Activated naive CD4-positive, alpha-beta T cell treated with anti-CD3 and anti-CD28 coated beads, Interleukin-2, amount 10 ng/mL, durations not matched to agents 7 days and 5 days (primary cell): ENCODE measurements around the gene MS4A4A.
"Not testable (repeated sequence)": the region's sequence is repeated elsewhere in the genome, so short reads cannot be mapped to it uniquely, and the experiment has no call there.

ENCODE experiments used
- CTCF ChIA-PET: fragments of 350-600 bp; sonication (Branson Sonifier 250); formaldehyde crosslinking; loops from one replicate; lab custom pipeline; 2021; ENCODE audit warnings: antibody characterized with exemption; lab: Charles Lee
- DNase-seq: peaks from one replicate; pipeline ENCODE4 v3.0.0-alpha.2; 2020
- H3K27ac Mint-ChIP-seq: one replicate; pipeline ENCODE4 v1.8.0; 2021; ENCODE audit warnings: mild to moderate bottlenecking, moderate library complexity, mixed read lengths
- H3K27me3 Mint-ChIP-seq: one replicate; pipeline ENCODE4 v1.8.0; 2021; ENCODE audit warnings: mild to moderate bottlenecking, mixed read lengths
- H3K36me3 Mint-ChIP-seq: one replicate; pipeline ENCODE4 v1.8.0; 2021; ENCODE audit warnings: mixed read lengths
- H3K4me1 Mint-ChIP-seq: one replicate; pipeline ENCODE4 v1.8.0; 2021; ENCODE audit warnings: mixed read lengths
- H3K4me3 Mint-ChIP-seq: one replicate; pipeline ENCODE4 v1.8.0; 2021; ENCODE audit warnings: mild to moderate bottlenecking, moderate library complexity, mixed read lengths
- H3K9me3 Mint-ChIP-seq: one replicate; pipeline ENCODE4 v1.8.0; 2021; ENCODE audit warnings: mixed read lengths

MS4A4A gene

GRCh38 chr11:60274416-60274815 lies 6.0 kb upstream of the MS4A4A start:
- Mint-ChIP-seq H3K36me3 (no peaks in the 10 kb centered on the region), H3K4me3 (no peak overlapping the region), H3K4me1 (no peaks in the 10 kb centered on the region), H3K27me3 (no peaks in the 10 kb centered on the region), H3K27ac (no peak overlapping the region), H3K9me3 (no peaks in the 10 kb centered on the region)
- no peak for DNase-seq
- CTCF ChIA-PET: interaction anchor here (1.6 kb wide), 1 partner anchor 10 kb away, joined by 5 read pairs; no protein-coding TSS in a partner anchor

- no peaks in the 10 kb centered on the region for H3K4me1 Mint-ChIP-seq
- H3K4me3 Mint-ChIP-seq: no peak overlapping the region
- H3K36me3 Mint-ChIP-seq: no peaks in the 10 kb centered on the region
- CTCF ChIA-PET: no interaction called here
- H3K27ac Mint-ChIP-seq: no peak overlapping the region
- H3K27me3 Mint-ChIP-seq: no peaks in the 10 kb centered on the region
- no peak for DNase-seq
- H3K9me3 Mint-ChIP-seq: no peaks in the 10 kb centered on the region
These were observed 1.0 kb downstream of the MS4A4A start for GRCh38 chr11:60281485-60281884.

GRCh38 chr11:60282286-60282685 lies 1.8 kb downstream of the MS4A4A start:
- CTCF ChIA-PET: no interaction called here
- Mint-ChIP-seq H3K27ac (no peak overlapping the region), H3K9me3 (no peaks in the 10 kb centered on the region), H3K36me3 (no peaks in the 10 kb centered on the region), H3K27me3 (no peaks in the 10 kb centered on the region), H3K4me3 (no peak overlapping the region), H3K4me1 (no peaks in the 10 kb centered on the region)
- no peak for DNase-seq

GRCh38 chr11:60285411-60286126 lies 5.1 kb downstream of the MS4A4A start:
- H3K4me1 Mint-ChIP-seq, H3K4me3 Mint-ChIP-seq, H3K36me3 Mint-ChIP-seq, DNase-seq, H3K27ac Mint-ChIP-seq, H3K27me3 Mint-ChIP-seq, CTCF ChIA-PET, H3K9me3 Mint-ChIP-seq: not testable (repeated sequence)

- no peaks in the 10 kb centered on the region for H3K36me3 Mint-ChIP-seq
- no peaks in the 10 kb centered on the region for H3K9me3 Mint-ChIP-seq
- no peaks in the 10 kb centered on the region for H3K4me1 Mint-ChIP-seq
- H3K27ac Mint-ChIP-seq: no peak overlapping the region
- CTCF ChIA-PET: no interaction called here
- DNase-seq: no peak
- H3K27me3 Mint-ChIP-seq: no peaks in the 10 kb centered on the region
- no peak overlapping the region for H3K4me3 Mint-ChIP-seq
These were observed 8.1 kb downstream of the MS4A4A start for GRCh38 chr11:60288531-60288930.

- Mint-ChIP-seq H3K4me1 (no peaks in the 10 kb centered on the region), H3K36me3 (no peaks in the 10 kb centered on the region), H3K27me3 (no peaks in the 10 kb centered on the region), H3K9me3 (no peaks in the 10 kb centered on the region), H3K4me3 (no peak overlapping the region), H3K27ac (no peak overlapping the region)
- CTCF ChIA-PET: no interaction called here
- no peak for DNase-seq
These were observed 11.7 kb downstream of the MS4A4A start for GRCh38 chr11:60292145-60292544.

- H3K27ac Mint-ChIP-seq: no peak overlapping the region
- no peaks in the 10 kb centered on the region for H3K4me1 Mint-ChIP-seq
- no peak overlapping the region for H3K4me3 Mint-ChIP-seq
- H3K9me3 Mint-ChIP-seq: no peaks in the 10 kb centered on the region
- no peak for DNase-seq
- CTCF ChIA-PET: no interaction called here
- H3K27me3 Mint-ChIP-seq: no peaks in the 10 kb centered on the region
- H3K36me3 Mint-ChIP-seq: no peaks in the 10 kb centered on the region
These were observed 20.7 kb downstream of the MS4A4A start for GRCh38 chr11:60301178-60301577.

- H3K4me1 Mint-ChIP-seq, DNase-seq, H3K27ac Mint-ChIP-seq, H3K27me3 Mint-ChIP-seq, H3K4me3 Mint-ChIP-seq, H3K36me3 Mint-ChIP-seq, CTCF ChIA-PET, H3K9me3 Mint-ChIP-seq: not testable (repeated sequence)
These were observed 21.4 kb downstream of the MS4A4A start for GRCh38 chr11:60301884-60302283.

- DNase-seq: no peak
- H3K27me3 Mint-ChIP-seq: no peaks in the 10 kb centered on the region
- H3K36me3 Mint-ChIP-seq: no peaks in the 10 kb centered on the region
- no peak overlapping the region for H3K27ac Mint-ChIP-seq
- H3K4me1 Mint-ChIP-seq: no peaks in the 10 kb centered on the region
- CTCF ChIA-PET: no interaction called here
- H3K4me3 Mint-ChIP-seq: no peak overlapping the region
- H3K9me3 Mint-ChIP-seq: no peaks in the 10 kb centered on the region
These were observed 23.2 kb downstream of the MS4A4A start for GRCh38 chr11:60303661-60304060.

GRCh38 chr11:60305906-60306619 lies 25.6 kb downstream of the MS4A4A start:
- Mint-ChIP-seq H3K27me3 (no peaks in the 10 kb centered on the region), H3K4me1 (no peaks in the 10 kb centered on the region), H3K27ac (no peak overlapping the region), H3K36me3 (no peaks in the 10 kb centered on the region), H3K4me3 (no peak overlapping the region), H3K9me3 (no peaks in the 10 kb centered on the region)
- CTCF ChIA-PET: no interaction called here
- no peak for DNase-seq

GRCh38 chr11:60307507-60308195 lies 27.2 kb downstream of the MS4A4A start:
- CTCF ChIA-PET: no interaction called here
- no peak overlapping the region for H3K4me3 Mint-ChIP-seq
- no peaks in the 10 kb centered on the region for H3K27me3 Mint-ChIP-seq
- no peak for DNase-seq
- H3K36me3 Mint-ChIP-seq: no peaks in the 10 kb centered on the region
- no peaks in the 10 kb centered on the region for H3K4me1 Mint-ChIP-seq
- no peak overlapping the region for H3K27ac Mint-ChIP-seq
- no peaks in the 10 kb centered on the region for H3K9me3 Mint-ChIP-seq

GRCh38 chr11:60310407-60310998 lies 30.0 kb downstream of the MS4A4A start:
- DNase-seq: no peak
- H3K4me3 Mint-ChIP-seq: no peak overlapping the region
- no peaks in the 10 kb centered on the region for H3K27me3 Mint-ChIP-seq
- no peaks in the 10 kb centered on the region for H3K9me3 Mint-ChIP-seq
- H3K27ac Mint-ChIP-seq: no peak overlapping the region
- no peaks in the 10 kb centered on the region for H3K4me1 Mint-ChIP-seq
- CTCF ChIA-PET: interaction anchor here (0.9 kb wide), 1 partner anchor 46 kb away, joined by 3 read pairs; no protein-coding TSS in a partner anchor
- H3K36me3 Mint-ChIP-seq: no peaks in the 10 kb centered on the region

- DNase-seq: no peak
- CTCF ChIA-PET: no interaction called here
- no peaks in the 10 kb centered on the region for H3K36me3 Mint-ChIP-seq
- H3K4me1 Mint-ChIP-seq: no peaks in the 10 kb centered on the region
- H3K27me3 Mint-ChIP-seq: peaks cover 4% of the 10 kb centered on the region
- H3K27ac Mint-ChIP-seq: no peak overlapping the region
- no peak overlapping the region for H3K4me3 Mint-ChIP-seq
- peaks cover 6% of the 10 kb centered on the region for H3K9me3 Mint-ChIP-seq
These were observed 34.3 kb downstream of the MS4A4A start for GRCh38 chr11:60314635-60315321.

- DNase-seq: no peak
- Mint-ChIP-seq H3K4me1 (no peaks in the 10 kb centered on the region), H3K9me3 (peaks cover 10% of the 10 kb centered on the region), H3K27ac (no peak overlapping the region), H3K4me3 (no peak overlapping the region), H3K36me3 (no peaks in the 10 kb centered on the region), H3K27me3 (peaks cover 4% of the 10 kb centered on the region)
- CTCF ChIA-PET: no interaction called here
These were observed 35.4 kb downstream of the MS4A4A start for GRCh38 chr11:60315871-60316270.
